HepG2 (cell line): ENCODE results near the gene NPPA. TPM values are rescaled to one million over a fixed set of nuclear protein-coding genes. Genes with fewer than 3 reads are reported as not detected.

Experiments
- AHR ChIP-seq: IDR thresholded peaks from 2 replicates; pipeline ENCODE4 v1.6.1; 2018; ENCODE audit warnings: missing genetic modification reagents, missing compliant biosample characterization
- AKAP8 ChIP-seq: sonication (generic); formaldehyde crosslinking; IDR thresholded peaks from 2 replicates; pipeline ENCODE4 v1.5.1; 2020; ENCODE audit warnings: mild to moderate bottlenecking, missing genetic modification reagents
- CBX2 ChIP-seq, 2 experiments: fragments of 200-600 bp in 1 of 2; sonication (generic); formaldehyde crosslinking in 1 of 2; IDR thresholded peaks; 2 replicates each; pipeline versions ENCODE4 v1.7.0 to v1.8.1; 2018 to 2022; ENCODE audit warnings: low read depth in 2 of 2, low read length in 1 of 2, mild to moderate bottlenecking in 1 of 2, missing genetic modification reagents in 1 of 2
- CEBPB ChIP-seq: IDR thresholded peaks from 2 replicates; pipeline ENCODE4 v1.6.1; 2011; ENCODE audit warnings: low read depth, low read length, improper control_type of control experiment, borderline replicate concordance
- KLF9 ChIP-seq: IDR thresholded peaks from 2 replicates; pipeline ENCODE4 v1.6.1; 2016; ENCODE audit warnings: low read depth
- MEF2D ChIP-seq: sonication (generic); formaldehyde crosslinking; IDR thresholded peaks from 2 replicates; pipeline ENCODE4 v1.5.1; 2020; ENCODE audit warnings: mild to moderate bottlenecking, missing genetic modification reagents
- NFRKB ChIP-seq: fragments of 450-650 bp; IDR thresholded peaks from 2 replicates; pipeline ENCODE4 v1.6.1; 2017
- NR3C1 ChIP-seq: sonication (generic); formaldehyde crosslinking; IDR thresholded peaks from 2 replicates; pipeline ENCODE4 v1.4.0; 2020; ENCODE audit warnings: missing genetic modification reagents
- NRL ChIP-seq: sonication (generic); formaldehyde crosslinking; IDR thresholded peaks from 2 replicates; pipeline ENCODE4 v1.5.0; 2020; ENCODE audit warnings: missing genetic modification reagents, mild to moderate bottlenecking, moderate library complexity, borderline replicate concordance
- SIX4 ChIP-seq: sonication (generic); formaldehyde crosslinking; IDR thresholded peaks from 2 replicates; pipeline ENCODE4 v1.4.0; 2020; ENCODE audit warnings: missing genetic modification reagents
- WIZ ChIP-seq: sonication (generic); formaldehyde crosslinking; IDR thresholded peaks from 2 replicates; pipeline ENCODE4 v1.5.1; 2020; ENCODE audit warnings: mild to moderate bottlenecking, missing genetic modification reagents
- ZNF12 ChIP-seq: sonication (generic); formaldehyde crosslinking; IDR thresholded peaks from 2 replicates; pipeline ENCODE4 v1.5.0; 2020; ENCODE audit warnings: missing genetic modification reagents
- ZNF329 ChIP-seq: sonication (generic); formaldehyde crosslinking; IDR thresholded peaks from 2 replicates; pipeline ENCODE4 v1.9.0; 2021; ENCODE audit warnings: low read depth, mild to moderate bottlenecking, missing genetic modification reagents
- ZNF335 ChIP-seq: sonication (generic); formaldehyde crosslinking; IDR thresholded peaks from 2 replicates; pipeline ENCODE4 v1.4.0; 2020; ENCODE audit warnings: missing genetic modification reagents
- ZNF431 ChIP-seq: sonication (generic); formaldehyde crosslinking; IDR thresholded peaks from 2 replicates; pipeline ENCODE4 v1.9.0; 2022; ENCODE audit warnings: missing genetic modification reagents, low read depth, mild to moderate bottlenecking, borderline replicate concordance
- ZNF550 ChIP-seq: sonication (generic); formaldehyde crosslinking; IDR thresholded peaks from 2 replicates; pipeline ENCODE4 v1.4.0; 2020; ENCODE audit warnings: mild to moderate bottlenecking, missing genetic modification reagents, borderline replicate concordance
- ZNF766 ChIP-seq: sonication (generic); formaldehyde crosslinking; IDR thresholded peaks from 2 replicates; pipeline ENCODE4 v1.5.0; 2020; ENCODE audit warnings: missing genetic modification reagents, borderline replicate concordance
- polyA plus RNA-seq, 8 experiments: library from polyadenylated mRNA; depleted of rRNA in 3 of 8; stranded (reverse) in 7 of 8; unstranded in 1 of 8; fragments of >200 nt; fragmentation: Illumina TruSeq in 4 of 8; extraction: Trizol in 4 of 8; gene quantifications; 2 replicates each; pipeline versions ENCODE4 v1.2.1 to v1.2.3, GENCODE V29; 2011 to 2016; ENCODE audit warnings: low read depth in 4 of 8, missing spikeins in 1 of 8, mixed read lengths in 1 of 8; ENCODE audit not compliant: insufficient read depth in 1 of 8
- total RNA-seq, 5 experiments: library from RNA; depleted of rRNA; stranded (reverse); fragments of >200 nt; fragmentation: Illumina TruSeq; extraction: Trizol; gene quantifications; 2 replicates each; pipeline ENCODE4 v1.2.3, GENCODE V29; 2016; ENCODE audit warnings: low read depth in 1 of 5
- TF ChIP-seq, protein P1 (sequence below): sonication (generic); formaldehyde crosslinking; conservative IDR thresholded peaks from 2 replicates; pipeline ENCODE4 v1.4.0; 2020; ENCODE audit warnings: mild to moderate bottlenecking, missing genetic modification reagents, moderate library complexity
- TF ChIP-seq, protein P2 (sequence below): sonication (generic); formaldehyde crosslinking; IDR thresholded peaks from 2 replicates; pipeline ENCODE4 v1.5.0; 2020; ENCODE audit warnings: missing genetic modification reagents, mild to moderate bottlenecking, borderline replicate concordance
- TF ChIP-seq, protein P3 (sequence below): sonication (generic); formaldehyde crosslinking; conservative IDR thresholded peaks from 2 replicates; pipeline ENCODE4 v1.8.0; 2022; ENCODE audit warnings: mild to moderate bottlenecking, moderate library complexity, missing genetic modification reagents
- TF ChIP-seq, protein P4 (sequence below): fragments of 450-650 bp; IDR thresholded peaks from 2 replicates; pipeline ENCODE4 v1.6.1; 2016

Gene NPPA
- total and polyA plus RNA-seq, 2 of the 13 experiments (the other 11 are each of a cell fraction or from before 2014, with no cell fraction given), result not detected

DNA sequence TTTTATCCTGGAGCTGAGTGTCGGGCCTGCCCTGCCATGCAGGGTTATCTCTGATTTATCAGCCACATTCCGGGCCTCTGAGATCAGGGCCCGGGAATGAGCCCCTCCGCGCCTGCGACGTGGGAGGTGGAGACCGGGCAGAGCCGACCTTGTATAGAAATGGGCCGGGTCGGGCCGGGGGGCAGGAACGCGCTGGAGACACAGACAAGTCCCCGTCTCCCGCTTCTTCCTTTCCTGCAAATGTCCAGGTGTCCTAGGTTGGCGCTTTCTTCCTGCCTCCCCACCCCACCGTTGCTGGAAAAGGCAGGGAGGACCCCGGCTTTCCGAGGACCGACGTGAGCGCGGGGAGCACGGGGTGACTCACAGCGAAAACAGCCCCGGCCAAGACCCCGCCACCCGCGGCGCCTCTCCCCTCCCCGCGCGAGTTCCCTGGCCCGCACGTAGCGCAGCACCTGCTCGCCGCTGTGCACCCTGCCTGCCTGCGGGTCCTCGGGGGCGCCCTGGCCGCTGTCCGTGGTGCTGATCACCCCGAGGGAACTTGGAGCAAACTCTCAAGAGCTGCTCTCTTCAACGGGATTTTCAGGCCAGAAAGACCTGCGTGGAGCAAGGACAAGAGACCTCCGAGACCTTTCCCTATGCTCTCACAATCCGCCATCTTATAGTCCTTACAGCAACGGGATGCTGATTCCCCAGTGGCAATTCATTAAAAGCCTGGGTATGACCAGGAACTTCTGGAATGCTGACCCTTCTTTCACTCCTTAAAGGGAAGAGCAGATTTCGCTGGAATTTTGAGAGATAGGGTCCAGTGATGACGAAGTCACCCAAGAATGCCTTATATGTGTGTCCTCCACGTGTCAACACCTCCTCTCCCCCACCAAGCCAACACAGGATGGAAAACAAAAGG is 11.6 kb upstream of the NPPA start (continued):
- TF ChIP-seq CBX2 (IDR thresholded peaks at IDR 0.05; ENCODE audit: low read depth, low read length) (no peak), CBX2 (CRISPR knock-in tag; IDR thresholded peaks at IDR 0.05; ENCODE audit: low read depth) (no peak), AHR (peak; percentile 99), ZNF329 (CRISPR knock-in tag) (peak; percentile 87), CEBPB (no peak), NR3C1 (CRISPR knock-in tag) (peak; percentile 60; the same call in 1 of the 2 replicates), ZNF766 (CRISPR knock-in tag) (peak; percentile 98), NFRKB (no peak), SIX4 (CRISPR knock-in tag) (peak; percentile 84; the same call in 1 of the 2 replicates), MEF2D (CRISPR knock-in tag) (peak; percentile 69; the same call in 1 of the 2 replicates), ZNF550 (CRISPR knock-in tag) (no peak), AKAP8 (0 out of 2 replicates have a peak, but pooled peaks have one; percentile 60), WIZ (CRISPR knock-in tag) (peak; percentile 99), ZNF12 (CRISPR knock-in tag) (peak; percentile 91), ZNF335 (peak; percentile 94), ZNF431 (CRISPR knock-in tag) (peak; percentile 96), NRL (CRISPR knock-in tag) (peak; percentile 88), KLF9 (CRISPR knock-in tag) (peak; percentile 86; the same call in 1 of the 2 replicates)
- TF ChIP-seq, protein P1, sequence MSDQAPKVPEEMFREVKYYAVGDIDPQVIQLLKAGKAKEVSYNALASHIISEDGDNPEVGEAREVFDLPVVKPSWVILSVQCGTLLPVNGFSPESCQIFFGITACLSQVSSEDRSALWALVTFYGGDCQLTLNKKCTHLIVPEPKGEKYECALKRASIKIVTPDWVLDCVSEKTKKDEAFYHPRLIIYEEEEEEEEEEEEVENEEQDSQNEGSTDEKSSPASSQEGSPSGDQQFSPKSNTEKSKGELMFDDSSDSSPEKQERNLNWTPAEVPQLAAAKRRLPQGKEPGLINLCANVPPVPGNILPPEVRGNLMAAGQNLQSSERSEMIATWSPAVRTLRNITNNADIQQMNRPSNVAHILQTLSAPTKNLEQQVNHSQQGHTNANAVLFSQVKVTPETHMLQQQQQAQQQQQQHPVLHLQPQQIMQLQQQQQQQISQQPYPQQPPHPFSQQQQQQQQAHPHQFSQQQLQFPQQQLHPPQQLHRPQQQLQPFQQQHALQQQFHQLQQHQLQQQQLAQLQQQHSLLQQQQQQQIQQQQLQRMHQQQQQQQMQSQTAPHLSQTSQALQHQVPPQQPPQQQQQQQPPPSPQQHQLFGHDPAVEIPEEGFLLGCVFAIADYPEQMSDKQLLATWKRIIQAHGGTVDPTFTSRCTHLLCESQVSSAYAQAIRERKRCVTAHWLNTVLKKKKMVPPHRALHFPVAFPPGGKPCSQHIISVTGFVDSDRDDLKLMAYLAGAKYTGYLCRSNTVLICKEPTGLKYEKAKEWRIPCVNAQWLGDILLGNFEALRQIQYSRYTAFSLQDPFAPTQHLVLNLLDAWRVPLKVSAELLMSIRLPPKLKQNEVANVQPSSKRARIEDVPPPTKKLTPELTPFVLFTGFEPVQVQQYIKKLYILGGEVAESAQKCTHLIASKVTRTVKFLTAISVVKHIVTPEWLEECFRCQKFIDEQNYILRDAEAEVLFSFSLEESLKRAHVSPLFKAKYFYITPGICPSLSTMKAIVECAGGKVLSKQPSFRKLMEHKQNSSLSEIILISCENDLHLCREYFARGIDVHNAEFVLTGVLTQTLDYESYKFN (CRISPR knock-in tag), result peak; percentile 47; the same call in 1 of the 2 replicates
- TF ChIP-seq, protein P2, sequence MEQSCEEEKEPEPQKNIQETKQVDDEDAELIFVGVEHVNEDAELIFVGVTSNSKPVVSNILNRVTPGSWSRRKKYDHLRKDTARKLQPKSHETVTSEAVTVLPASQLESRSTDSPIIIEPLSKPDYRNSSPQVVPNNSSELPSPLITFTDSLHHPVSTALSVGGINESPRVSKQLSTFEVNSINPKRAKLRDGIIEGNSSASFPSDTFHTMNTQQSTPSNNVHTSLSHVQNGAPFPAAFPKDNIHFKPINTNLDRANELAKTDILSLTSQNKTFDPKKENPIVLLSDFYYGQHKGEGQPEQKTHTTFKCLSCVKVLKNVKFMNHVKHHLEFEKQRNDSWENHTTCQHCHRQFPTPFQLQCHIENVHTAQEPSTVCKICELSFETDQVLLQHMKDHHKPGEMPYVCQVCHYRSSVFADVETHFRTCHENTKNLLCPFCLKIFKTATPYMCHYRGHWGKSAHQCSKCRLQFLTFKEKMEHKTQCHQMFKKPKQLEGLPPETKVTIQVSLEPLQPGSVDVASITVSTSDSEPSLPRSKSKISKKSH (CRISPR knock-in tag), result peak; percentile 90; the same call in 1 of the 2 replicates
- TF ChIP-seq, protein P3, sequence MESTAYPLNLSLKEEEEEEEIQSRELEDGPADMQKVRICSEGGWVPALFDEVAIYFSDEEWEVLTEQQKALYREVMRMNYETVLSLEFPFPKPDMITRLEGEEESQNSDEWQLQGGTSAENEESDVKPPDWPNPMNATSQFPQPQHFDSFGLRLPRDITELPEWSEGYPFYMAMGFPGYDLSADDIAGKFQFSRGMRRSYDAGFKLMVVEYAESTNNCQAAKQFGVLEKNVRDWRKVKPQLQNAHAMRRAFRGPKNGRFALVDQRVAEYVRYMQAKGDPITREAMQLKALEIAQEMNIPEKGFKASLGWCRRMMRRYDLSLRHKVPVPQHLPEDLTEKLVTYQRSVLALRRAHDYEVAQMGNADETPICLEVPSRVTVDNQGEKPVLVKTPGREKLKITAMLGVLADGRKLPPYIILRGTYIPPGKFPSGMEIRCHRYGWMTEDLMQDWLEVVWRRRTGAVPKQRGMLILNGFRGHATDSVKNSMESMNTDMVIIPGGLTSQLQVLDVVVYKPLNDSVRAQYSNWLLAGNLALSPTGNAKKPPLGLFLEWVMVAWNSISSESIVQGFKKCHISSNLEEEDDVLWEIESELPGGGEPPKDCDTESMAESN, result peak; percentile 98
- TF ChIP-seq, protein P4, sequence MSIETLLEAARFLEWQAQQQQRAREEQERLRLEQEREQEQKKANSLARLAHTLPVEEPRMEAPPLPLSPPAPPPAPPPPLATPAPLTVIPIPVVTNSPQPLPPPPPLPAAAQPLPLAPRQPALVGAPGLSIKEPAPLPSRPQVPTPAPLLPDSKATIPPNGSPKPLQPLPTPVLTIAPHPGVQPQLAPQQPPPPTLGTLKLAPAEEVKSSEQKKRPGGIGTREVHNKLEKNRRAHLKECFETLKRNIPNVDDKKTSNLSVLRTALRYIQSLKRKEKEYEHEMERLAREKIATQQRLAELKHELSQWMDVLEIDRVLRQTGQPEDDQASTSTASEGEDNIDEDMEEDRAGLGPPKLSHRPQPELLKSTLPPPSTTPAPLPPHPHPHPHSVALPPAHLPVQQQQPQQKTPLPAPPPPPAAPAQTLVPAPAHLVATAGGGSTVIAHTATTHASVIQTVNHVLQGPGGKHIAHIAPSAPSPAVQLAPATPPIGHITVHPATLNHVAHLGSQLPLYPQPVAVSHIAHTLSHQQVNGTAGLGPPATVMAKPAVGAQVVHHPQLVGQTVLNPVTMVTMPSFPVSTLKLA, result no peak
